GM12801 (cell line): Measurements from ENCODE around the gene CCDC192.

Experiments used
- TF ChIP-seq, protein P1 (sequence below): IDR thresholded peaks from one replicate; pipeline ENCODE4 v1.5.1; 2011; ENCODE audit warnings: control low read depth; ENCODE audit not compliant: insufficient read length; ENCODE audit errors: extremely low read depth

Gene CCDC192

DNA sequence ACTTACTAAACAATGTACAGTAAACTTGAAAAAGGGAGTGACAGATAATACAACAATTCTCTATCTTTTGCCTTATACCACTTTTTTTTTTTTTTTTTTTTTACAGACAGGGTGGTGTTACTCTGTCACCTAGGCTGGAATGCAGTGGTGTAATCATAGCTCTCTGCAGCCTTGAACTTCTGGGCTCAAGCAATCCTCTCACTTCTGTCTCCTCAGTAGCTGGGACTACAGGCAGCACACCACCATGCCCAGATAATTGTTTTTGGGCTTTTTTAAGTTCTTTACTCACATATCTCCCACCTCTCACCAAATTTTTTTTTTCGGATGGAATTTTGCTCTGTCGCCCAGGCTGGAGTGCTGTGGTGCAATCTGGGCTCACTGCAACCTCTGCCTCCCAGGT, 208.4 kb downstream of the CCDC192 start:
- TF ChIP-seq, protein P1, sequence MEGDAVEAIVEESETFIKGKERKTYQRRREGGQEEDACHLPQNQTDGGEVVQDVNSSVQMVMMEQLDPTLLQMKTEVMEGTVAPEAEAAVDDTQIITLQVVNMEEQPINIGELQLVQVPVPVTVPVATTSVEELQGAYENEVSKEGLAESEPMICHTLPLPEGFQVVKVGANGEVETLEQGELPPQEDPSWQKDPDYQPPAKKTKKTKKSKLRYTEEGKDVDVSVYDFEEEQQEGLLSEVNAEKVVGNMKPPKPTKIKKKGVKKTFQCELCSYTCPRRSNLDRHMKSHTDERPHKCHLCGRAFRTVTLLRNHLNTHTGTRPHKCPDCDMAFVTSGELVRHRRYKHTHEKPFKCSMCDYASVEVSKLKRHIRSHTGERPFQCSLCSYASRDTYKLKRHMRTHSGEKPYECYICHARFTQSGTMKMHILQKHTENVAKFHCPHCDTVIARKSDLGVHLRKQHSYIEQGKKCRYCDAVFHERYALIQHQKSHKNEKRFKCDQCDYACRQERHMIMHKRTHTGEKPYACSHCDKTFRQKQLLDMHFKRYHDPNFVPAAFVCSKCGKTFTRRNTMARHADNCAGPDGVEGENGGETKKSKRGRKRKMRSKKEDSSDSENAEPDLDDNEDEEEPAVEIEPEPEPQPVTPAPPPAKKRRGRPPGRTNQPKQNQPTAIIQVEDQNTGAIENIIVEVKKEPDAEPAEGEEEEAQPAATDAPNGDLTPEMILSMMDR = no peak

DNA sequence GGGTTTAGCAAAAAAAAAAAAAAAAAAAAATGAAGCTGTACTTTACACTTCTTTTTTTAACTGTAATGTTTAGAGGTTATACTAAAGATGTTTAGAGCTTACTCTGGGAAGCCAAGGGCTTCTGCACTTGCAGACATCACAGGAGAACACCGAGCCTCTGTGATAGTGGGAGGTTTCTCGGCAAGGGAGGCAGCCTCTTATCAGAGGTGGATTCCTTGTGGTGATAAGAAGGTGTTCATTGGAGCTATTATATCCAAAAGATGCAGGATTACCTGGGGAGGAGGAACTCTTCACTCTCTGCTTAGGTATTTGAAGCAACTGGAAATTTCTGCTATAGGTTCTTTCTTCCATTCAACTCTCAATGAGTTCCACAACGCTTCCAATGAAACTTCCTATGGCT, 209.2 kb downstream of the CCDC192 start:
- TF ChIP-seq, protein P1 = no peak

DNA sequence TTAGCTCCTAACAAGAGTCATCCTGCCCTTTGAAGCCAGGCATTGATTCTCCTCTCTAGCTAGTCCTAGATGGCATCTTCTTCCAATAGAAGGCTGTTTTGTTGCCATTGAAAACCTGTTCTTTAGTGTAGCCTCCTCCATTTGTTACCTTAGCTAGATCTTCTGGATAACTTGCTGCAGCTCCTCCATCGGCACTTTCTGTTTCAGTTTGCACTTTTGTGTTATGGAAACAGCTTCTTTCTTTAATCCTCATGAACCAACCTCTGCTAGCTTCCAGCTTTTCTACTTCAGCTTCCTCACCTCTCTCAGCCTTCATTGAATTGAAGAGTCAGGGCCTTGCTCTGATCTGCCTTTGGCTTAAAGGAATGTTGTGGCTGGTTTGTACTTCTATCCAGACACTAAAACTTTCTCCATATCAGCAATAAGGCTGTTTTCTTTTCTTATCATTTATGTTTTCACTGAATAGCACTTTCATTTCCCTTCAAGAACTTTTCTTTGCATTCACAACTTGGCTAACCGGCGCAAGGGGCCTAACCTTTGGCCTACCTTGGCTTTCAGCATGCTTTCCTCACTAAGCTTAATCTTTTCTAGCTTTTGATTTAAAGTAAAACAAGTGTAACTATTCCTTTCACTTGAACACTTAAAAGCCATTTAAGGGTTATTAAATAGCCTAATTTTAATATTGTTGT, 213.8 kb downstream of the CCDC192 start:
- TF ChIP-seq, protein P1 = no peak

DNA sequence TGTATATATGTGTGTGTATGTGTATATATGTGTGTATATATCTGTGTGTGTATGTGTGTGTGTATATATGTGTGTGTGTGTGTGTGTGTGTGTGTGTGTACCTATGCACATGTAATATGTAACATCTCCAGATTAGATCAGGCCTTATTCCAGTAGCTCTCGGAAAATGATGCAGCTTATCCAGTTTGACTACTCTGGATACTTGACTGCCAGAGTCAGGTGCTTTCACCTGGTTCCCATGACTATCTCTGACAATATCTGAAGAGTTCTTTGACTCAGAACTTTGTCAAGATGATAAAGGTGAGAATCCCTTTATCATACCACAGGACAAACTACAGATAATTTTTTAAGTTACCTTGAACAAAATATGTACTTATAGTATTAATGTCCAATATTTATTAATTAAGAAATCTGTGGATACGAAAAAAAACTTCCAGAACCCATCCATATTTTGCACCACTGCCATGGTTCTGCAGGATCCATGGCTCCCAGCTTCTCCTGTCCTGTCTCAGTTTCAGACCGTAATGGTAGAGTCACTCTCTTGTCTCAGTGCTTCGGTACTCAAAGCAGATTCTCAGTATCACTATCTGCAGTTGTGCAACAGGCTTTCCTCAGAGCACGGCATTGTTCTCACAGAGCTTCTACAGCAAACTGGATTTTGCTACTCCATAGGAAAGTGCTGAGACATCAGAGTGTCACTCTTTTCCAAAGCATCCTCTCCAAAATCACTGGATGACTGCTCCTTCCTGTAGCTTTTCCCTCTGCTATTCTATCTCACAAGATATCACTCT, 216.0 kb downstream of the CCDC192 start:
- TF ChIP-seq, protein P1 = no peak

DNA sequence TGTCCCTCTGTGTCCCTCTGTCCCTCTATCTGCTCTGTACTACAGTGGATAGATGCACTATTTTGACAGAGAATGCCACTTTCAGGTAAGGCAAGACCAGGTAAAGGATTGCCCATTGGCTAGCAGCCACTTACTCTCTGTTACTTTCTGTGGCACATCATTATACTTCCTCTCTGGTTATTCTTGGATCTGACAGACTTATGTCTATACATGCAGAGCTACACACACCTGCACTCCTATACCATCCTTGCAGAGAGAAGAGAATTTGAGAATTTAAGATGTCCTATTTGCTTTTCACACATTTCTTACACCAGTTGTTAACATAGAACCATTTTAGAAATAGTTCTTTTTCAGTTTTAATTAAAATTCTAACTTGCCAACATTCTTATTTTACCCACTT, 216.6 kb downstream of the CCDC192 start:
- TF ChIP-seq, protein P1 = no peak

DNA sequence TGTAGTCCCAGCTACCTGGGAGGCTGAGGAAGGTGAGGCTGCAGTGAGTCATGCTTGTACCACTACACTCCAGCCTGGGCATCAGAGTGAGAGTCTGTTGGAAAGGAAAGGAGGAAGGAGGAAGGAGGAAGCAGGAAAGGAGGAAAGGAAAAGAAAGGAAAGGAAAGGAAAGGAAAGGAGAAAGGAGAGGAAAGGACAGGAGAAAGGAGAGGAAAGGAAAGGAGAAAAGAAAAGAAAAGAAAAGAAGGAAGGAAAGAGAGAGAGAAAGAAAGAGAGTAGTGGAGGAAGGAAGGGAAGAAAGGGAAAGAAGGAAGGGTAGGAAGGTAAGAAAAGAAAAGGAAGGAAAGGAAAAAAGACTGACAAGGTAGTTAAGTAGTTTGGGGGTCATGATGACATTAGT, 217.7 kb downstream of the CCDC192 start:
- TF ChIP-seq, protein P1 = no peak

DNA sequence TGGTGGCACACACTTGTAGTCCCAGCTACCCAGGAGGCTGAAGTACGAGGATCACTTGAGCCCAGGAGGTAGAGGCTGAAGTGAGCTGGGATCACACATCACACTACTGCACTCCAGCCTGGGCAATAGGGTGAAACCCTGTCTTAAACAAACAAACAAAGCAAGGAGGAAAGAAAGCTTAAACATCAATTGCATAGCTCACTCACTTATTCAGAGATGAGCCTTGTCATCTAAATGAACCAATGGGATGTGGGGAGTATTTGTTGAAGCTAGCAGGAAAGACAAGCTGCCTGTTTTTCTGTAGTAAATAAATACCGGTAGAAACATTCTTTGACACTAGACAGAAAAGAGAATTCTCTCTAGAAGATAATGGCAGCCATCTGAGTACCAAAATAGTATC, 219.4 kb downstream of the CCDC192 start:
- TF ChIP-seq, protein P1 = no peak
